HL-60 (cell line): ENCODE measurements around the gene CAV3.

Experiments
- DNase-seq, 2 experiments: peaks; one replicate each; pipeline ENCODE4 v3.0.0-alpha.2; 2010 to 2020; ENCODE audit warnings: low read depth in 1 of 2, low spot score in 1 of 2
- H3K27ac ChIP-seq: fragments of 250-450 bp; sonication (Bioruptor Pico); replicated peaks from 2 replicates; pipeline ENCODE4 v1.5.1; 2020; ENCODE audit warnings: mild to moderate bottlenecking, moderate library complexity
- H3K27me3 ChIP-seq: fragments of 250-450 bp; sonication (Bioruptor Pico); 2 replicates; pipeline ENCODE4 v1.5.1; 2021; ENCODE audit warnings: mild to moderate bottlenecking, moderate library complexity; ENCODE audit not compliant: insufficient read depth, poor library complexity, severe bottlenecking
- H3K4me3 ChIP-seq: replicated peaks from 2 replicates; pipeline ENCODE4 v1.5.1; 2011; ENCODE audit warnings: mild to moderate bottlenecking, control low read depth, low read length; ENCODE audit not compliant: insufficient read depth
- GABPA ChIP-seq: IDR thresholded peaks from 2 replicates; pipeline ENCODE4 v1.6.1; 2012; ENCODE audit warnings: low read depth
- POLR2AphosphoS5 ChIP-seq: IDR thresholded peaks from 2 replicates; pipeline ENCODE4 v1.6.1; 2012; ENCODE audit warnings: low read depth
- SPI1 ChIP-seq: IDR thresholded peaks from 2 replicates; pipeline ENCODE4 v1.6.1; 2012; ENCODE audit warnings: low read depth, mild to moderate bottlenecking, borderline replicate concordance
- TF ChIP-seq, protein P1 (sequence below): IDR thresholded peaks from 2 replicates; pipeline ENCODE4 v1.6.1; 2012; ENCODE audit warnings: low read depth; ENCODE audit not compliant: insufficient replicate concordance
- TF ChIP-seq, protein P2 (sequence below): IDR thresholded peaks from one replicate; pipeline ENCODE4 v1.5.1; 2011; ENCODE audit warnings: low read length, control low read depth, inconsistent platforms; ENCODE audit not compliant: insufficient read depth

CAV3 gene

DNA sequence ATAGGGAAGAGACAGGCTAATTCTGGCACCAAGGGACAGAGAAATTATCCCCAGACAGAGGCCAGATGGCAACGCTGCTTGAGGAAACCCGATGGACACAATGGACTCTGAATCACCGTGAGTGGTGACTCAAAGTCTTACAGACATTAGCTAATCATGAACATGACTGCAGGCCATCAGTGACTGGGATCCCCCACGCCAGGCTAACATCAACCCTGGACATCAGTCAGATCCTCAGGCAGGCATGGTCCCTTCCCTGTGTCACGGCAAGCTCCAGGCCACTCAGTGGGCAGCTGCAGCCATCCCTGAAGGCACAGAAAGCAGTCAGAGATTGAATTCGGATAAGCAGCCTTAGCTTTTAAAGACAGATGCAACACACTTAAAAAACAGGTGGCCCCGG is 59.6 kb downstream of the CAV3 start:
- no peak for DNase-seq

GRCh38 chr3:8794247-8794646 is 60.6 kb downstream of the CAV3 start:
- no peak for DNase-seq
- TF ChIP-seq, protein P1, sequence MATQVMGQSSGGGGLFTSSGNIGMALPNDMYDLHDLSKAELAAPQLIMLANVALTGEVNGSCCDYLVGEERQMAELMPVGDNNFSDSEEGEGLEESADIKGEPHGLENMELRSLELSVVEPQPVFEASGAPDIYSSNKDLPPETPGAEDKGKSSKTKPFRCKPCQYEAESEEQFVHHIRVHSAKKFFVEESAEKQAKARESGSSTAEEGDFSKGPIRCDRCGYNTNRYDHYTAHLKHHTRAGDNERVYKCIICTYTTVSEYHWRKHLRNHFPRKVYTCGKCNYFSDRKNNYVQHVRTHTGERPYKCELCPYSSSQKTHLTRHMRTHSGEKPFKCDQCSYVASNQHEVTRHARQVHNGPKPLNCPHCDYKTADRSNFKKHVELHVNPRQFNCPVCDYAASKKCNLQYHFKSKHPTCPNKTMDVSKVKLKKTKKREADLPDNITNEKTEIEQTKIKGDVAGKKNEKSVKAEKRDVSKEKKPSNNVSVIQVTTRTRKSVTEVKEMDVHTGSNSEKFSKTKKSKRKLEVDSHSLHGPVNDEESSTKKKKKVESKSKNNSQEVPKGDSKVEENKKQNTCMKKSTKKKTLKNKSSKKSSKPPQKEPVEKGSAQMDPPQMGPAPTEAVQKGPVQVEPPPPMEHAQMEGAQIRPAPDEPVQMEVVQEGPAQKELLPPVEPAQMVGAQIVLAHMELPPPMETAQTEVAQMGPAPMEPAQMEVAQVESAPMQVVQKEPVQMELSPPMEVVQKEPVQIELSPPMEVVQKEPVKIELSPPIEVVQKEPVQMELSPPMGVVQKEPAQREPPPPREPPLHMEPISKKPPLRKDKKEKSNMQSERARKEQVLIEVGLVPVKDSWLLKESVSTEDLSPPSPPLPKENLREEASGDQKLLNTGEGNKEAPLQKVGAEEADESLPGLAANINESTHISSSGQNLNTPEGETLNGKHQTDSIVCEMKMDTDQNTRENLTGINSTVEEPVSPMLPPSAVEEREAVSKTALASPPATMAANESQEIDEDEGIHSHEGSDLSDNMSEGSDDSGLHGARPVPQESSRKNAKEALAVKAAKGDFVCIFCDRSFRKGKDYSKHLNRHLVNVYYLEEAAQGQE: no peak
- no peak for TF ChIP-seq GABPA
- TF ChIP-seq, protein P2, sequence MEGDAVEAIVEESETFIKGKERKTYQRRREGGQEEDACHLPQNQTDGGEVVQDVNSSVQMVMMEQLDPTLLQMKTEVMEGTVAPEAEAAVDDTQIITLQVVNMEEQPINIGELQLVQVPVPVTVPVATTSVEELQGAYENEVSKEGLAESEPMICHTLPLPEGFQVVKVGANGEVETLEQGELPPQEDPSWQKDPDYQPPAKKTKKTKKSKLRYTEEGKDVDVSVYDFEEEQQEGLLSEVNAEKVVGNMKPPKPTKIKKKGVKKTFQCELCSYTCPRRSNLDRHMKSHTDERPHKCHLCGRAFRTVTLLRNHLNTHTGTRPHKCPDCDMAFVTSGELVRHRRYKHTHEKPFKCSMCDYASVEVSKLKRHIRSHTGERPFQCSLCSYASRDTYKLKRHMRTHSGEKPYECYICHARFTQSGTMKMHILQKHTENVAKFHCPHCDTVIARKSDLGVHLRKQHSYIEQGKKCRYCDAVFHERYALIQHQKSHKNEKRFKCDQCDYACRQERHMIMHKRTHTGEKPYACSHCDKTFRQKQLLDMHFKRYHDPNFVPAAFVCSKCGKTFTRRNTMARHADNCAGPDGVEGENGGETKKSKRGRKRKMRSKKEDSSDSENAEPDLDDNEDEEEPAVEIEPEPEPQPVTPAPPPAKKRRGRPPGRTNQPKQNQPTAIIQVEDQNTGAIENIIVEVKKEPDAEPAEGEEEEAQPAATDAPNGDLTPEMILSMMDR: no peak
- no peak for TF ChIP-seq SPI1
- no peak for TF ChIP-seq POLR2AphosphoS5
- H3K27me3 ChIP-seq: no peaks in the 10 kb centered on the region
- no peak overlapping the region for H3K27ac ChIP-seq
- H3K4me3 ChIP-seq: no peak overlapping the region

More for the DNA sequence above, 59.6 kb downstream of the CAV3 start:
- Histone ChIP-seq H3K4me3 (no peak overlapping the region), H3K27ac (no peak overlapping the region), H3K27me3 (no peaks in the 10 kb centered on the region)
- TF ChIP-seq, protein P1: no peak
- TF ChIP-seq, protein P2: no peak
- TF ChIP-seq GABPA (no peak), SPI1 (no peak), POLR2AphosphoS5 (no peak)
